GM12878 (cell line): ENCODE data around the gene CLCN7. TPM values are rescaled to one million over a fixed set of nuclear protein-coding genes. Genes with fewer than 3 reads are reported as not detected.

Experiments
- ATAC-seq: fragments of 200-7000 bp; cut with Tn5 transposase; 3 replicates; pipeline ENCODE4 v1.9.1; 2020; ENCODE audit warnings: mild to moderate bottlenecking, moderate library complexity
- BruUV-seq: library from RNA; stranded (reverse); fragments of 400-500 nt; replicated peaks from 2 replicates; lab custom pipeline; 2021; lab: Mats Ljungman, UMichigan
- CTCF ChIA-PET: fragments of 300-600 bp; sonication (Branson Sonifier 250); formaldehyde crosslinking; extraction: SDS; loops from one replicate; lab custom pipeline; 2021; ENCODE audit warnings: inconsistent platforms; lab: Yijun Ruan, JAX
- POLR2A ChIA-PET: fragments of 350-600 bp; formaldehyde crosslinking; extraction: SDS; loops from one replicate; lab custom pipeline; 2021; ENCODE audit warnings: inconsistent platforms; lab: Charles Lee
- RAD21 ChIA-PET: fragments of 300-600 bp; sonication (Branson Sonifier 250); formaldehyde crosslinking; loops from one replicate; lab custom pipeline; 2023; ENCODE audit warnings: antibody characterized with exemption; ENCODE audit not compliant: unreplicated experiment; lab: Charles Lee
- SMC1A ChIA-PET: fragments of 300-600 bp; sonication (Branson Sonifier 250); formaldehyde crosslinking; loops from one replicate; lab custom pipeline; 2023; ENCODE audit not compliant: unreplicated experiment, uncharacterized antibody; lab: Charles Lee
- DNase-seq: peaks from one replicate; pipeline ENCODE4 v3.0.0-alpha.2; 2011; ENCODE audit warnings: low read depth, low spot score
- FAIRE-seq: peaks from 3 replicates; lab custom pipeline; 2011; peaks lifted over from hg19 to GRCh38; lab: Jason Lieb, UNC
- H2AFZ ChIP-seq: 2 replicates; pipeline ENCODE4 v1.6.0; 2011; ENCODE audit warnings: low read depth, low read length, control low read depth; ENCODE audit not compliant: control insufficient read depth
- H3K27ac ChIP-seq: 2 replicates; pipeline ENCODE4 v1.5.1; 2011; ENCODE audit warnings: control low read depth; ENCODE audit not compliant: control insufficient read depth, insufficient read depth
- H3K27me3 ChIP-seq, 2 experiments: replicated peaks in 1 of 2; 2 replicates each; pipeline versions ENCODE4 v1.6.0 to v1.6.1; 2011; ENCODE audit warnings: low read length in 1 of 2; ENCODE audit not compliant: control insufficient read depth in 2 of 2, insufficient read depth in 2 of 2
- H3K36me3 ChIP-seq, 2 experiments: 2 replicates each; pipeline ENCODE4 v1.5.1; 2011; ENCODE audit warnings: low read length in 1 of 2; ENCODE audit not compliant: control insufficient read depth in 2 of 2, insufficient read depth in 2 of 2
- H3K4me1 ChIP-seq: 2 replicates; pipeline ENCODE4 v1.6.1; 2011; ENCODE audit warnings: mild to moderate bottlenecking, low read length, moderate library complexity, mixed read lengths; ENCODE audit not compliant: control insufficient read depth, insufficient read depth
- H3K4me2 ChIP-seq: 2 replicates; pipeline ENCODE4 v1.6.0; 2011; ENCODE audit warnings: control low read depth; ENCODE audit not compliant: control insufficient read depth, insufficient read depth
- H3K4me3 ChIP-seq: fragments of 200-600 bp; sonication (generic); 2 replicates; pipeline ENCODE4 v1.5.1; 2016
- H3K79me2 ChIP-seq: 2 replicates; pipeline ENCODE4 v1.6.0; 2011; ENCODE audit warnings: low read length; ENCODE audit not compliant: control insufficient read depth, insufficient read depth
- H3K9ac ChIP-seq: 2 replicates; pipeline ENCODE4 v1.8.0; 2011; ENCODE audit warnings: low read length, control low read depth, mixed read lengths; ENCODE audit not compliant: control insufficient read depth, insufficient read depth
- H3K9me3 ChIP-seq: replicated peaks from 3 replicates; pipeline ENCODE4 v1.5.1; 2011; ENCODE audit warnings: mild to moderate bottlenecking, low read length; ENCODE audit not compliant: control insufficient read depth, insufficient read depth
- H4K20me1 ChIP-seq: 2 replicates; pipeline ENCODE4 v1.6.0; 2011; ENCODE audit not compliant: control insufficient read depth, insufficient read depth
- CEBPB ChIP-seq, 2 experiments: fragments of 150-350 bp in 1 of 2; IDR thresholded peaks; 2 replicates each; pipeline ENCODE4 v1.6.1; 2012 to 2014; ENCODE audit warnings: low read depth in 2 of 2, low read length in 2 of 2, borderline replicate concordance in 1 of 2, inconsistent platforms in 1 of 2
- EED ChIP-seq: sonication (generic); IDR thresholded peaks from 2 replicates; pipeline ENCODE4 v1.6.1; 2016; ENCODE audit warnings: antibody characterized with exemption, low read depth
- MAX ChIP-seq: IDR thresholded peaks from 2 replicates; pipeline ENCODE4 v1.6.1; 2012; ENCODE audit warnings: low read depth, low read length, improper control_type of control experiment
- MEF2B ChIP-seq: fragments of 450-650 bp; IDR thresholded peaks from 2 replicates; pipeline ENCODE4 v1.6.1; 2018; ENCODE audit warnings: mild to moderate bottlenecking, moderate library complexity; ENCODE audit not compliant: partially characterized antibody, poor library complexity, severe bottlenecking
- NFXL1 ChIP-seq: fragments of 450-650 bp; IDR thresholded peaks from 2 replicates; pipeline ENCODE4 v1.6.1; 2017; ENCODE audit warnings: antibody characterized with exemption, mild to moderate bottlenecking, borderline replicate concordance
- NR2F1 ChIP-seq: fragments of 450-650 bp; conservative IDR thresholded peaks from 2 replicates; pipeline ENCODE4 v1.6.1; 2017; ENCODE audit warnings: mild to moderate bottlenecking
- PML ChIP-seq: IDR thresholded peaks from 2 replicates; pipeline ENCODE4 v1.6.1; 2012; ENCODE audit warnings: low read length, inconsistent platforms
- SIX5 ChIP-seq: IDR thresholded peaks from 2 replicates; pipeline ENCODE4 v1.6.1; 2011; ENCODE audit warnings: mild to moderate bottlenecking, low read depth, low read length, moderate library complexity; ENCODE audit not compliant: severe bottlenecking
- SREBF1 ChIP-seq: IDR thresholded peaks from 2 replicates; pipeline ENCODE4 v1.6.1; 2012; ENCODE audit warnings: mild to moderate bottlenecking, low read length
- STAT1 ChIP-seq: fragments of 450-650 bp; conservative IDR thresholded peaks from 2 replicates; pipeline ENCODE4 v1.6.1; 2014; ENCODE audit warnings: antibody characterized with exemption, mild to moderate bottlenecking
- TARDBP ChIP-seq: IDR thresholded peaks from 2 replicates; pipeline ENCODE4 v1.6.1; 2016; ENCODE audit warnings: borderline replicate concordance
- YBX1 ChIP-seq: fragments of 450-650 bp; IDR thresholded peaks from 2 replicates; pipeline ENCODE4 v1.6.1; 2016; ENCODE audit warnings: antibody characterized with exemption
- ZNF687 ChIP-seq: fragments of 450-650 bp; IDR thresholded peaks from 2 replicates; pipeline ENCODE4 v1.6.1; 2017; ENCODE audit warnings: mild to moderate bottlenecking, moderate library complexity
- ZSCAN29 ChIP-seq: fragments of 450-650 bp; IDR thresholded peaks from 2 replicates; pipeline ENCODE4 v1.6.1; 2017; ENCODE audit warnings: mild to moderate bottlenecking, moderate library complexity
- WGBS: methylation state at CpG from one replicate; pipeline ENCODE4 v1.1.6; 2016; ENCODE audit warnings: low lambda C conversion rate; ENCODE audit not compliant: insufficient replicate concordance, insufficient coverage; ENCODE audit errors: missing lambda C conversion rate; 5-methylcytosine and 5-hydroxymethylcytosine counted together
- in situ Hi-C: fragments of 300-500 bp; cut with MboI; formaldehyde crosslinking; loops from 9 replicates; pipeline ENCODE4 v1.14.3; 2018; ENCODE audit warnings: mixed read lengths
- intact Hi-C: fragments of 100-400 bp; cut with micrococcal nuclease; formaldehyde crosslinking; loops from one replicate; pipeline ENCODE4 v1.14.2; 2022; ENCODE audit not compliant: unreplicated experiment
- polyA plus RNA-seq, 11 experiments: library from polyadenylated mRNA; depleted of rRNA in 4 of 11; unstranded in 6 of 11; stranded (reverse) in 5 of 11; fragments of >200 nt; fragmentation: Nextera tagmentation in 4 of 11; fragmentation: Illumina TruSeq in 1 of 11; extraction: Ambion mirVana in 4 of 11; extraction: Trizol in 1 of 11; gene quantifications; 1 replicate in 1 of 11; 2 replicates in 10 of 11; pipeline versions ENCODE4 v1.2.1 to v1.2.3, GENCODE V29; 2011 to 2016; ENCODE audit warnings: inconsistent platforms in 2 of 11, missing spikeins in 2 of 11, low read depth in 1 of 11
- total RNA-seq, 4 experiments: library from RNA; depleted of rRNA in 3 of 4; stranded (reverse); fragments of >200 nt in 3 of 4; fragmentation: Illumina TruSeq in 1 of 4; extraction: Trizol in 1 of 4; gene quantifications; 2 replicates each; pipeline versions ENCODE4 v1.2.1 to v1.2.3, GENCODE V29; 2013 to 2021
- TF ChIP-seq, protein P1 (sequence below): fragments of 450-650 bp; IDR thresholded peaks from 2 replicates; pipeline ENCODE4 v1.6.1; 2017; ENCODE audit warnings: antibody characterized with exemption, mild to moderate bottlenecking, moderate library complexity

Gene CLCN7
- total and polyA plus RNA-seq, 10 of the 15 experiments (the other 5 are each of a cell fraction or from before 2014, with no cell fraction given): 0.04 to 62.5 (median 19.9) TPM

GRCh38 chr16:1401061-1401757, 73.6 kb downstream of the CLCN7 start:
- ATAC-seq: no peak
- Histone ChIP-seq H3K4me3 (no peak overlapping the region), H3K79me2 (no peaks in the 10 kb centered on the region), H3K4me1 (no peaks in the 10 kb centered on the region), H2AFZ (no peak overlapping the region), H3K9ac (no peak overlapping the region), H3K36me3 (no peaks in the 10 kb centered on the region; a peak in 2 of 4 replicates), H3K4me2 (no peak overlapping the region), H3K27ac (no peak overlapping the region), H3K27me3 (no peaks in the 10 kb centered on the region), H4K20me1 (no peaks in the 10 kb centered on the region), H3K9me3 (no peaks in the 10 kb centered on the region)
- ChIA-PET SMC1A (no interaction called here), POLR2A (no interaction called here), RAD21 (no interaction called here), CTCF (interaction anchor here (0.9 kb wide), 1 partner anchor 38 kb away, joined by 6 read pairs; no protein-coding TSS in a partner anchor)
- in situ Hi-C loops (no loop called here), intact Hi-C loops (no loop called here)
- DNase-seq: no peak
- no TSS peak for BruUV-seq
- TF ChIP-seq MEF2B (no peak), PML (no peak), NFXL1 (no peak), STAT1 (no peak), SREBF1 (no peak), NR2F1 (no peak), SIX5 (no peak), MAX (no peak), EED (no peak), ZSCAN29 (no peak), ZNF687 (no peak), TARDBP (no peak), CEBPB (IDR thresholded peaks at IDR 0.05; ENCODE audit: borderline replicate concordance in 1 of 2, low read depth in 2 of 2, low read length in 2 of 2) (no peak), YBX1 (no peak)
- TF ChIP-seq, protein P1, sequence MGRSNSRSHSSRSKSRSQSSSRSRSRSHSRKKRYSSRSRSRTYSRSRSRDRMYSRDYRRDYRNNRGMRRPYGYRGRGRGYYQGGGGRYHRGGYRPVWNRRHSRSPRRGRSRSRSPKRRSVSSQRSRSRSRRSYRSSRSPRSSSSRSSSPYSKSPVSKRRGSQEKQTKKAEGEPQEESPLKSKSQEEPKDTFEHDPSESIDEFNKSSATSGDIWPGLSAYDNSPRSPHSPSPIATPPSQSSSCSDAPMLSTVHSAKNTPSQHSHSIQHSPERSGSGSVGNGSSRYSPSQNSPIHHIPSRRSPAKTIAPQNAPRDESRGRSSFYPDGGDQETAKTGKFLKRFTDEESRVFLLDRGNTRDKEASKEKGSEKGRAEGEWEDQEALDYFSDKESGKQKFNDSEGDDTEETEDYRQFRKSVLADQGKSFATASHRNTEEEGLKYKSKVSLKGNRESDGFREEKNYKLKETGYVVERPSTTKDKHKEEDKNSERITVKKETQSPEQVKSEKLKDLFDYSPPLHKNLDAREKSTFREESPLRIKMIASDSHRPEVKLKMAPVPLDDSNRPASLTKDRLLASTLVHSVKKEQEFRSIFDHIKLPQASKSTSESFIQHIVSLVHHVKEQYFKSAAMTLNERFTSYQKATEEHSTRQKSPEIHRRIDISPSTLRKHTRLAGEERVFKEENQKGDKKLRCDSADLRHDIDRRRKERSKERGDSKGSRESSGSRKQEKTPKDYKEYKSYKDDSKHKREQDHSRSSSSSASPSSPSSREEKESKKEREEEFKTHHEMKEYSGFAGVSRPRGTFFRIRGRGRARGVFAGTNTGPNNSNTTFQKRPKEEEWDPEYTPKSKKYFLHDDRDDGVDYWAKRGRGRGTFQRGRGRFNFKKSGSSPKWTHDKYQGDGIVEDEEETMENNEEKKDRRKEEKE: no peak
- WGBS: 78% methylated on average over 29 of the region's 29 CpGs
- no peak for FAIRE-seq
